GM19043 (cell line): ENCODE measurements around the gene CCT6B.

ENCODE experiments used
- ATAC-seq: cut with Tn5 transposase; IDR thresholded peaks from one replicate; pipeline ENCODE4 v1.9.1; 2021; ENCODE audit warnings: low read depth; ENCODE audit not compliant: unreplicated experiment

The CCT6B gene

GRCh38 chr17:34892461-34893249 lies 68.6 kb downstream of the CCT6B start:
- ATAC-seq, result no peak

DNA sequence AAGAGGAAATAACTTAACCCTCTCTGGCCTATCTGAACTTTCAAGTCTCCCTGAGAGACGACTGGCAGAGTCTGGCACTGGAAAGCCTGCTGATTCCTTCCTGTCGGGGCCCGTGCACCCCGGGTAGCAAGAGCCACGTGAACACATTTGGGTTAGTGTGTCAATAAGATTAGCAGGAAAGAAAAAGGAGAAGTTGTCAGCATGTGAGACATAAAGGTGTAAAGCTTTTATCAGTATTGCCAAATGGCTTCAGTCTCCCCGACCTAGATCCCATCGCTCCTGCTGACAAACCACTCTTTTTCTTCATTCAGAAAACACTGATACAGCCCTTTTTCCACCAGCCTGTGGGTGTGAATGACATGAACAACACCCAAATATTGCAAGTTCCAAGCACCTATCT lies 74.4 kb downstream of the CCT6B start:
- no peak for ATAC-seq

DNA sequence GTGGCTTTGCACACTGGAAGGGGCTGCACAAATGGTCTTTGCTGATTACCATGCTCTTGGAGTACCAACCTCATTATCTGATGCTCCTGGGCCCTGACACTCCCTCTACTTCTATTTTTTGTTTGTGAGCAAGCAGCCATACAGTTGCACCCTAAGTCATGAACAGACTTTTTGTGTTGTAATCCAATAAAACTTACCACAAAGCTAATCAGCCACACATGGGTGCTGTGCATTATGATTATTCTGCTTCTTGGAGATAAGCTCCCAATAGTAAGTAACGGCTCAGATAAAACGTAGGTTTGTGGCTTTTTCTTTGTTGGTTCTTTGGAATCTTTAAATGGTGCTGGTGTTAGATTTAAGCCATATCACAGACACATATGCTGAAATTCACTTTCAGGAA lies 76.2 kb downstream of the CCT6B start:
- no peak for ATAC-seq

DNA sequence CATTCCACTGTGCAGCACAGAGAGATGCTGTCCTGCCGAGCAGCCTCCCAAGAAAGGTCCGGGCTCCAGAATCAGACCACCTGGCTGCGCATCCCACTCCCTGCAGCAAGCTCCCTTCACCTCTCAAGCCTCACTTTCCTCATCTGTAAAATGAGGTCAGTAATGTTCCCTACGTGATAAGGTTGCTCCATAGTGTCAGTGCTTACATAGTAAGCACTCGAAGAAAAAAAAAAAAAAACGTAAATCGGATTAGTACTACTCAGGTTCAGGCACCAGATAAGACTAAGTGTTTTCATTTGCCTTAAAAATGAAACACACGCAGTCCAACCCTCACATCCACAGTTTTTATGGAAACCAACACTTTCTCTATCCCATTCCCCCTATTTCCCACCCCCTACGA lies 76.7 kb downstream of the CCT6B start:
- no peak for ATAC-seq

GRCh38 chr17:34883106-34884000 lies 77.9 kb downstream of the CCT6B start:
- ATAC-seq, result no peak

- no peak for ATAC-seq
Measured at GRCh38 chr17:34879146-34879545, 82.1 kb downstream of the CCT6B start.
